NCI-H2081 (cell line): Measurements from ENCODE around the gene ZNF429.
"Not testable (repeated sequence)": the region's sequence is repeated elsewhere in the genome, so short reads cannot be mapped to it uniquely, and the experiment has no call there.

Experiments used
- DNase-seq, 2 experiments: peaks; one replicate each; lab custom pipeline; 2025; lab: John Stamatoyannopoulos, UW

The ZNF429 gene

DNA sequence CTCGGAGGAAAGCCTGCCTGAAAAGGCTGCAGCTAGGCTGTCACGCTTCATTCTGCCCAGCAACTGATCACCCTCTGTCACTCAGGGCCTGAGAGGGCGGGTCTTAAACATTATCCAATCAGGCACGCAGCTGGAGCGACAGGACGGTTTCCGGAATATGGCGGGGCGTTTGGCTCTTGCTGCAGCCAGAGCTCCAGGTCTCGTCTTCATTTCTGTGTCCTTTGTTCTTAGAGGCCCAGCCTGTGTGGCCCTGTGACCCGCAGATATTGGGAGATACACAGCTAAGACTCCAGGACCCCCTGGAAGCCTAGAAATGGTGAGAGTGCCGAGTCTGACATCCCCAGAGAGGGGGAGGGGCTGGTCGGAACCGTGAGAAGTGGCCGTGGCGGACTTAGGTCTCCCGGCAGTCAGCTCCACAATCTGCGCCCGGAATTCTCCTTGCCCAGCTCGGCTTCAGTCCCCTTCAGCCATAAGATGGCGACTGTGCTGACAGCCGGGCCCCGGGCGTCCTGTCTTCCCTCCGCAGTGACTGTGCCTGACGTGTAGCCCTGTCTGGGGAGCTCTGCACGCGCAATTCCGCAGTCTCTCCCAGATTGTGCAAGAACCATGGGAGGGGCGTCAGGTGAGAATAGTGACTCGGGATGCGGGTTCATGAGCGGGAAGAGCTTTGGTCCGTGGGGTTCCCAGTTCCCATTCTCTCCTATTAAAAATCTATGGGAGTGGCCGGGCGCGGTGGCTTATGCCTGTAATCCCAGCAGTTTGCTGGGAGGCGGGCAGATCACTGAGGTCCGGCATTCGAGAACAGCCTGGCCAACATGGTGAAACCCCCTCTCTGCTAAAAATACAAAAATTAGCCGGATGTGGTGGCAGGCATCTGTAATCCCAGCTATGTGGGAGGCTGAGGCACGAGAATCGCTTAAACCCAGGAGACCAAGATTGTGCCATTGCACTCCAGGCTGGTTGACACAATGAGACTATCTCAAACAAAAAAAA lies at the start of gene ZNF429:
ZNF429 (plus strand) TSS at position 144 of the 993 bp plus-strand sequence; CDS start at position 314, 170 bp downstream.
- peak; percentile 90 to 92 for DNase-seq

DNA sequence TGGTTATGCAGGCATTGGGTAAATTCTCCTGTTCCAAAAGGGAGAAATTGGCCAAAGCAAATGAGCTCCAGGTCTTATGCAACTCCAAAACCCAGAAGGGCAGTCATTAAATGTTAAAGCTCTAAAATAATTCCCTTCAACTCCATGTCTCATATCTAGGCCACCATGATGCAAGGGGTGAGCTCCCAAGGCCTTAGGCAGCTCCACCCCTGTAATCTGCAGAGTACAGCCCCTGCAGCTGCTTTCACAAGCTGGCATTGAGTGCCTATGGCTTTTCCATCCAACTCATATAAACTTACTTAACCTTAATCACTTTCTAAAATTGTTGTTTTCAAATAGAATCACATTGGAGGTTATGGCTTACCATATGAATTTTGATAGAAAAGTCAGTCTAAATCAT lies 44.7 kb upstream of the ZNF429 start:
- no peak for DNase-seq

DNA sequence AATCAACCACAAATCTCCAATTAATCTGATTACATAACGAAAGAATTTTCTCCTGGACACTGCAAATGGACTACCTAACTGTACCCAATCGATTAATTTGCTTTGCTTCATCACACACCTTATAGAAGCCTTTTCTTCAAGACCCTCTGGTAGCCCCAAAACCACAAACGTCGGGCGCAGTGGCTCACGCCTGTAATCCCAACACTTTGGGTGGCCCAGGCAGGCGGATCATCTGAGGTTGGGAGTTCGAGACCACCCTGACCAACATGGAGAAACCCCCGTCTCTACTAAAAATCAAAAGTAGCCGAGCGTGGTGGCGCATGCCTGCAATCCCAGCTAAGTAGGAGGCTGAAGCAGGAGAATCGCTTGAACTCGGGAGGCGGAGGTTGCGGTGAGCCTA lies 42.9 kb upstream of the ZNF429 start:
- DNase-seq, result no peak

DNA sequence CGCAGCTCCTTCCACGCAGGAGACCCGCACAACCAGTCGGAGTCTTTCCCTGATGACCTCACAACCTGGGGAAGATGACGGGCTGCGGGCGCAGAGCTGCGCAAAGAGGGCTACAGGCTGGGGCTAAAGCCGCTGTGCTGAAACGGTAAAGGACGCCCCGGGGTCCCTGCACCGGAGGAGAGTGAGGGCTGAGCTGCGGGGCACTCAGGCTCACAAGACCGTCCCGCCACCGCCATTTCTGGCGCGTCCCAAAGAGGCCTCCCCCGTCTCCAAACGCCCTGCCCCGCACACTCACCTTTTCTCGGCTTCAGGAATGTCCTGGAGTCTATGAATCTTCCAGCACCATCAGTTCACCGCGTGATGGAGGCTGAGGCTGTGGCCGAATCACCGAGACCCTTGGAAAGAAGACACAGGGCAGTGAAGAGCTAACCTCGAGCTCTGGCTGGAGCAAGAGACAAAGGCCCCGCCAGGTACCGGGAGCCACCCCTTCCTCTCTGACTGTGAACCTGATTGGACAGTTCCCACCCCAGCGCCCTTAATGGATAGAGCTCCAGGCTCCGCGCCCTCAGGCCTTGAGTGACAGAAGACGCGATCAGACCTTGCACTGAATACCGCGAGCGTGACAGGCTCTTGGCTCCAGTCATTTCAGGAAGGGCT lies 41.8 kb upstream of the ZNF429 start:
- DNase-seq, result no peak

DNA sequence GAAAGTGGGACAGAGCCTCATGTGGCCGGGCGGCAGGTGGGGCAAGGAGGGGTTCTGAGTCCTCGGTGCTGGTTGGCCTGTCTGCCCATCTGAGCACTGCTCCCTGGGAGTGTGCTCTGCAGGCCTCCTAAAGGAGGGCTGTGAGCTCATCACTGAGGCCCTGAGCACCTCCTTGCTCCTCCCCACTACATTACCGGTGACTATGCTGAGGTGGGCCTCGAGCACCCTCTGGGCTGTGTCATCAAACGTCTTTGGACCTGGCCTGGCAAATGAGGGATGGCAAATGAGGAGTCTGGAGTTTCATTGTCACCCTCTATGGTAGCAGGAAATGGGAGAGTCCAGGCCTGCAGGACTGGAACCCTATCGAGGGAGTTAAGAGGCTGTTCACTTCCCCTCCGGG lies 38.8 kb upstream of the ZNF429 start:
- no peak for DNase-seq

DNA sequence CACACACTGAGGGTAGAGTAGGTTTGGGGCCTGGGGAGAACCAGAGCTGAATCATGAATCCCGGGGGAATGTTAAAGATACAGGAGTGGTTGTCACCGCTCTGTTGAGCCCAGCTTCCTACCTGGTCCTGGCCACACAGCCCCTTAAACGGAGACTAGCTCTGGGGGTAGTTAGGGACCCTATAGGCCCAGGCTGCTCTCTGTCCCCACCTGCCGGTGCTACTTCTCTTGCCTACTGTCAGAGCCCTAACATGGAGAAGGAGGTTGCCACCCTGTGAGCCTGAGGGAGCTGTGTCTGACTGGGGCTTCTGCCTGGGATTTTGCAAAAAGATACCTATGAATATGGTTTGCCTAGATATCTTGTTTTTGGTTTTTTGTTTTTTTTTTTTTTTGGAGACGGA lies 36.6 kb upstream of the ZNF429 start:
- DNase-seq, result no peak

DNA sequence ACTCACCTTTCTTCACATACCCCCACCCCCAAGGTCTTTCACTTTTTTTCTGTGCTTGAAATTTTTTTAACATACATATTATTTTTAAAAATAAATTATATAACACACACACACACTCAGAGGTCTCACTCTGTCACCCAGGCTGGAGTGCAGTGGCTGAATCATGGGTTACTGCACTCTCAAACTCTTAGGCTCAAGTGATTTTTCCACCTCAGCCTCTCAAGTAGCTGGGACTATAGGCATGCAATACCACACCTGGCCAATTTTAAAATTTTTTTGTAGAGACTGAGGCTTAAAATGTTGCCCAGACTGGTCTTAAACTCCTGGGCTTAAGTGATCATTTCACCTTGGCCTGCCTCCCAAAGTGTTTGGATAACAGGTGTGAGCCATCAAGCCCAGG lies 32.9 kb upstream of the ZNF429 start:
- no peak for DNase-seq

DNA sequence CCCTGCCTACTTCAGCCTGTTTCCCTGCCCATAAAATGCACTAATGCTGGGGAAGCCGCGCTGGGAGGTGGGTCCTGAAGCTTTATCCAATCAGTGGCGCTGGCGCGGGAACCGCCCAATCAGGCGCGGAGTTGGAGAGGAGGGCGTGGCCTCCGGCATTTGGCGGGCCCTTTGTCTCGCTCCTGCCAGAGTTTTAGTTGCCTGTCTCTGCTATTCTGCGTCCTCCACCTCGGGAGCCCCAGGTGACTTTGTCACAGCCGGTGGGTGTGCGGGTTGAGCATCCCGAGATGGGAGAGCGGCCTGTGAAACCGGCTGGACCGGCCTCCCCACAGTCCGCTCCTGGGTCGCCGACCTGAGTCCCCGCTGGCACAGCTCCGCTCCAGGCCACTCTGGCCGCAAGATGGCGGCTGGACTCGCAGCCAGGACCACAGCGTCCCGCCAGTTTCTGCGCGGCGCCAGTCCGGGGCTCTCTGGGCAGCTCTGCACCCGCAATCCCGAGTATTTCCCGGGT lies 30.7 kb upstream of the ZNF429 start:
- no peak for DNase-seq

DNA sequence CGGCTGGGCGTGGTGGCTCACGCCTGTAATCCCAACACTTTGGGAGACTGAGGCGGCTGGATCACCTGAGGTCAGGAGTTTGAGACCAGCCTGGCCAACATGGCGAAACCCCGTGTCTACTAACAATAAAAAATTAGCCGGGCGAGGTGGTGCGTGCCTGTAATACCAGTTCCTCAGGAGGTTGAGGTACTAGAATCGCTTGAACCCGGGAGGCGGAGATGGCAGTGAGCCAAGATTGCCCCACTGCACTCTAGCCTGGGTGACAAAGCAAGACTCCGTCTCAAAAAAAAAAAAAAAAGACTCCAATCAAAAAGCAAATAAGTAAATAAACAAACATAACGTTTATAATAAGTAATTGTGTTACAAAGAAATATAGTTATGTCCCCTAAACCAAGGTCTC lies 23.0 kb upstream of the ZNF429 start:
- DNase-seq, result not testable (repeated sequence)

DNA sequence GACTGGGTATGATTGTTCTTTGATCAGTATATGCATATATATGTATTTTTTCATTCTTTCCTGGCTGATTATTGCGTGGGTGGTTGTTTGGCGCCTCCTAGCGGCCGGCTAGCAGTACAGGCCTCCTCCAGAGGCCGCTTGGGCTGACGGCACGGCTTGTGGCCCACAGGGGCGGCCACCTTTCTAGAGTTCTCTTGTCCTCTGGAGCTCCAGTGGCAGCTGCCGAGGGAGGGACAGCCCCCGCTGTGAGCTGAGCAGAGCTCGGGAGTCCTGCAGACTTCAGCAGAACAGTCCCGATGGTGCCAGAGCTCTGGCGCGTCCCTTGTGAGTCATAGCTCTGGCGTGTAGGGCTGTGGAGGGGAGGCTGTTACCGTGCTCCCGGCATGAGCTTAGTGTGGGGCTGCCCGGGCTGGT lies 22.5 kb upstream of the ZNF429 start:
- DNase-seq, result peak in 1 of 2 experiments; percentile 3

DNA sequence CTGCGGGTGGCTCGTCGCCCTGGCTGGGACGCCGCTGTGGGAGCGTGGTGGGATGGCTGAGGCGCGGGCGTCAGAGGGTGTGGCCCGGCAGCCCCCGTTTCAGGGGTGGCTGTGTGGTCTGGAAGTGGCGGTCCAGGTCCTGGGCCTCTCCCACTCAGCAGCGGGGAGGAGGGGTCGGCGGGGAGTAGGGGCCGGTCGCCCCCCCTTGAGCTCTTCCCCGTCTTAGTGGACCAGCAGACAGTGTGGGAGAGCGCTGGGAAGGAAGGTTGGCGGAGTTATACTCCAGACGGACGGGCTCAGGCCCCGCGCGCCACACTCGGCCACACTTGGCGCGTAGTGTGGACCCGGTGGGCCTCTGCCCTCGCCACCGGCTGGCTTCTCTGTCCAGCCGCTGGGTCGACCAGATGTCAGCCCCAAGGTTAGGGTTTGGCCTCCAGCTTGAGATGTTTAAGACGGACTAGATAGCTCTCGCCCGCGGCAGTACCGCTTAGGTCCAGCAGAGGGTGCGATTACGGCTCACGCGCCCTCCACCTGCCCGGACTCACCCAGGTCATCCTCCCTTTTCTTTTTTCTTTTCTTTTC lies 21.7 kb upstream of the ZNF429 start:
- no peak for DNase-seq

DNA sequence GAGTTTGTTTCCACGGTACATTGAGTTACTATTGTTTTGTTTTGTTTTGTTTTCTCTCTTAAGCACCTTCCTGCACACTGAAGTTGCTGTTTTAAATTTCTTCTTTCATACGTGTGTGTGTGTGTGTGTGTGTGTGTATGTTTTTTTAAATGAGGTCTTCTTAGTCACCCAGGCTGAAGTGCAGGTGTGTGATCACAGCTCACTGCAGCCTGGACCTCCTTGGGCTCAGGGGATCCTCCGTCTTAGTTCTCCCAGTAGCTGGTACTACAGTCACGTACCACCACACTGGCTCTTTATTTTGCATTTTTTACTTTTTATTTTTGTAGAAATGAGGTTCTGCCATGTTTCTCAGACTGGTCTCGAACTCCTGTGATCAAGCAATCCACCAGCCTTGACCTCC lies 20.8 kb upstream of the ZNF429 start:
- DNase-seq, result no peak

DNA sequence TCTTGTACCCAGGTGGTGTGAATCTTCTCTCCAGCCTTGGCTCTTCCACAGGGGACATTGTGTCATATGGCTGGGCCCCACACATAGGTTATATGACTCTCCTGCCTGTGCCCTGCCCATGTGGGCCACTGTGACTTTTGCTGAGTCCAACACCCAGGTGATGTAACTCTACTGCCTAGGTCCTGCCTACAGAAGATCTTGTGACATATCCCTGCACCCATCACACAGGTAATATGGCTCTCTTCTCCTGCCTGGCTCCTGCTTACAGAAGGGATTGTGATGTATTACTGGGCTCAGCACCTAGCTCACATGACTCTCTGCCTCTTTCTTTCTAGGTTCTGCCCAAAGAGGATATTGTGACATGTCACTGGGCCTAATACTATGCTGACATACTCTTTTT lies 19.5 kb upstream of the ZNF429 start:
- no peak for DNase-seq

DNA sequence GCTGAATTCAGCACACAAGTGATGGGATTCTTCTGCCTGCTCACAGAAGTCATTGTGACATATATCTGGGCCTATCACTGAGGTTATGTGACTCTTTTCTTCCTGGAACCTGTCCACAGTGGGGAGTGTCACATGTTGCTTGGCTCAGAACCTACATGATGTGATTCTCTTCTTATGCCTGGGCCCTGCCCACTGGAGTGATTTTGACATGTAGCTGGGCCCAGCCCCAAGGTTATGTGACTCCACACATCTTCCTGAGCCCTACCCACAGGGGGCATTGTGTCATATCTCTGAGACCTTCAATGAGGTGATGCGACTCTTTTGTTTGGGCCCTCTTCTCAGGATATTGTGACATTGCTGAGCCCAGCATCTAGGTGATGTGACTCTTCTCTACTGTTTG lies 17.4 kb upstream of the ZNF429 start:
- DNase-seq, result no peak

DNA sequence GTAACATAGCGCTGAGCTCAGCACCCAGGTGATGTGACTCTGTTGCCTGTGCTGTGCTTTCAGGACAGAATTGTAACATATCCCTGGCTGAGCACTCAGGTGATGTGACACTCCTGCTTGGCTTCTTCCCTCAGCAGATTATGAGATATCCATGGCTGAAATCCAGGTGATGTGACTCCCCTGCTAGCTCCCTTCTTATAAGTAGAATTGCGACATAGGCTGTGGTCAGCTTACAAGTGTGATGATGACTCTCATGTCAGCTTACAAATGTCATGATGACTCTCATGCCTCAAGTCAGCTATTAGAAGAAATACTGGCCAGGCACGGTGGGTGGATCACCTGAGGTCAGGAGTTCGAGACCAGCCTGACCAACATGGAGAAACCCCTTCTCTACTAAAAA lies 14.3 kb upstream of the ZNF429 start:
- no peak for DNase-seq

DNA sequence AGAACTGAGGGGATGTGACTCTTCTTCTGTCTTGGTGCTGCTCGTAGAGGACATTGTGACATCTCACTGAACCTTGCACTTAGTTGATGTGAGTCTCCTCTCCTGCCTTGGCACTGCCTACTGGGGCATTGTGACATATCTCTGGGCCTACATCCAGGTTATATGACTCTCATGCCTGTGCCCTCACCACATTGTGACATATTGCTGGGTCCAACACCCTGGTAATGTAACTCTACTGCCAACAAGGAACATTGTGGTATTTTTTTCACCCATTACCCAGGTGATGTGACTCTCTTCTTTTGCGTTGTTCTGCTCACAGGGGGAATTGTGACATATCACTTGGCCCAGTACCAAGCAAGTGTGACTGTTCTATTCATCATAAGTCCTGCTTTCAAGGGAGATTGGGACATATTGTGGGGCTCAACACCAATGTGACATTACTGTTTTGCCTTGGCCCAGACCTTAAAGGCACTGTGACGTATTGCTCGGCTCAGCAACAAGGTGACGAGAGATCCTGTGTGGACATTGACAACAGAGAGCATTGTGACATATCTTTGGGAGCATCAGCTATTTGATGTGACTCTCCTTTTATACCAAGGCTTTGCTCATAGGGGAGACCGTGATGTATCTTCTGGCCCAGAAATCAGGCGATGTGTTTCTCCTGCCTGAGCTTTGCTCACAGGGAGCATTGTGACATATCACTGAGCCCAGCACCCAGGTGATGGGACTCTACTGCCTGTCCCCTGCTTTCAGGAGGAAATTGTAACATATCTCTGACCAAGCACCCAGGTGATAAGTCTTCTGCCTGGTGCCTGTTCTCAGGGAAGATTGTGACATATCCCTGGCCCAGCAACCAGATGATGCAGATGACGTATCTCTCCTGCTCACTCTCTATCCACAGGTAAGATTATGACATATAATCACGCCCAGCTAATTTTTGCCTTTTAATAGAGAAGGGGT lies 12.2 kb upstream of the ZNF429 start:
- DNase-seq, result no peak

DNA sequence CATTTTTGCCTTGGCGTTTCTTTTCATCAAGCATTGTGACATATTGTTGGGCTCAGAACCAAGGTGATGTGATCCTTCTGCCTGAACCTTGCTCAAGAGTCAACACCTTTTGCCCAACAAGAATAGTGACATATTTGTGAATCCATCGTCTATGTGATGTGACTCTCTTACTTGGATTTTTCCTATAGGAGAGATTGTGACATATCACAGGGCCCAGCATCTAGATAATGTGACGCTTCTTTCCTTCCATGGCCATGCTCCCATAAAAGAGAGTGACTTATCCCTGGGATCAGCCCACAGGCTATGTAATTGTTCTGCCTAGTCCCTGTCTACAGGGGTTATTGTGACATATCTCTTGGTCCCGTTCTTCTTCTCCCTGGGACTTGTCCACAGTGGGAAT lies 8.5 kb upstream of the ZNF429 start:
- DNase-seq, result no peak

DNA sequence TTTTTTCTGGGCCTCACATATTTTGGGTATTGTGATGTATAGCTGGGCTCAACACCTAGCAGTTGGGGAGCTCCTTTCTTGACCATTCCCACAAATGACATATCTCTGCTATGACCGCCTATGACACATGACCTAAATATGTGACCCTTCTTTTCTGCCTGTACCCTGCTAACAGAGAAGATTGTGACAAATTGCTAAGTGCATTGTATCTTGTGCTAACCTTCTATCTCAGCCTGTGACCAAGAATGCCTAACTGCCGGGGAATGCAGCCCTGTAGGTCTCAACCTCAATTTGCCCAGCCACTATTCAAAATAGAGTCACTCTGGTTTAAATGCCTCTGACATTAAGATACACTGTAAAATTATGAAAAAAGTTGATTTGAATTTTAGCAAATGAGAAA lies 6.8 kb upstream of the ZNF429 start:
- no peak for DNase-seq

DNA sequence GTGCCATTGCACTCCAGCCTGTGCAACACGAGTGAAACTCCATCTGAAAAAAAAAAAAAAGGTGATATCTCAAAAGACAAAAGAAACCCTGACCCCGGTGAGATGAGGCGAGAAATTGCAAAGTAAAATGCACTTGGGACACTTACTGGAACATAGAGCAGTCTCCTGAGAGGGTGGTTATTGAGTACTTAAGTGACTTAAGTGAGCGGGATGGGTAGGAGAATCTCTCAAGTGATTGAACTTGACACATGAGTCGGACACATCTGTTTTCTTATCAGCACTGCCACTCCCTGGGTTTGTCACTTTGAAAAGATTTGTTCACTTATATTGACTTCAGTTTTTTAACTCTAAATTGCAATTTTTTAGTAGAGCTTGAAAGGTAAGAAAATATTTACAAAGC lies 2.8 kb downstream of the ZNF429 start:
- no peak for DNase-seq

DNA sequence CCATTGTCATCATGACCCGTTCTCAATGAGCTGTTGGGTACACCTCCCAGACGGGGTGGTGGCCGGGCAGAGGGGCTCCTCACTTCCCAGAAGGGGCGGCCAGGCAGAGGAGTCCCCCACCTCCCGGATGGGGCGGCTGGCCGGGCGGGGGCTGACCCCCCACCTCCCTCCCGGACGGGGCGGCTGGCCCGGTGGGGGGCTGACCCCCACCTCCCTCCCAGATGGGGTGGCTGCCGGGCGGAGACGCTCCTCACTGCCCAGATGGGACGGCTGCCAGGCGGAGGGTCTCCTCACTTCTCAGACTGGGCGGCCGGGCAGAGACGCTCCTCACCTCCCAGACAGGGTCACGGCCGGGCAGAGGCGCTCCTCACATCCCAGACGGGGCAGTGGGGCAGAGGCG lies 5.7 kb downstream of the ZNF429 start:
- not testable (repeated sequence) for DNase-seq

DNA sequence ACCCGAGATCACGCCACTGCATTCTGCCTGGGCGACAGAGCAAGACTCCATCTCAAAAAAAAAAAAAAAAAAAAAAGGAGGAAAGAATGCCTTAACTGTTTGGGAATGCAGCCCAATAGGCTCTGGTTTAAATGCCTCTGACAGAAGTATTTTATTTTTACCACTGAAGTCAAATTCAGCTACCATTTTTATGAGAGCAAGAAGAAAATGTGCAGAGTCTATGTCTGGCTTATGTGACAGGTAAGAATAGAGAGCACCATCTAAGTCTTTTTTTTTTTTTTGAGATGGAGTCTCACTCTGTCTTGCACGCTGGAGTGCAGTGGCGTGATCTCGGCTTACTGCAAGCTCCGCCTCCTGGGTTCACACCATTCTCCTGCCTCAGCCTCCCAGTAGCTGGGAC lies 7.2 kb downstream of the ZNF429 start:
- not testable (repeated sequence) for DNase-seq

DNA sequence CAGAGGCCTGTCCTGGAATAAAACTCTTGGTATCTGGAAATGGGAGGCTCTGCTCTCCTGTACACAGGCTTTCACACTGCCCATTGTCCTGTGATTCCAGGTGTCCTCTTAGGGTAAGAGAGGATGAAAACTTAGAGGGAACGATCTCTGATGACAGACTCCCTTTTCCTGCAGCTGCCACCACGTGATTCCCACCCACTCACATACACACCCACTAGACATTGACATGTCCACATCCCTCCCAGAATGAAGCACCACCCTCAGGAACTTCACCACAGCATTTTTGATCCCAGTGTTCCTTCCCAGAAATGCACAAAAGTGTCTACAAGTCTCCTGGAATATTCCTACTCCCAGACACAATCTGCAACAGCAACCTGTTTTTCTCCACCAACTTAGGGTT lies 8.2 kb downstream of the ZNF429 start:
- no peak for DNase-seq
